HEK293 (cell line): Measurements from ENCODE around the gene MGMT.

Source experiments
- CTCF ChIA-PET: fragments of 350-600 bp; formaldehyde crosslinking; extraction: SDS; loops from one replicate; lab custom pipeline; 2021; ENCODE audit warnings: antibody characterized with exemption; lab: Yijun Ruan, JAX
- POLR2A ChIA-PET: fragments of 300-600 bp; formaldehyde crosslinking; extraction: SDS; loops from one replicate; lab custom pipeline; 2020; ENCODE audit warnings: antibody characterized with exemption, inconsistent platforms; lab: Yijun Ruan, JAX
- H3K27ac ChIP-seq: fragments of 200-500 bp; sonication (Bioruptor generic); 2 replicates; pipeline ENCODE4 v1.5.1; 2014; ENCODE audit warnings: low read depth, low read length, control low read depth, inconsistent platforms; ENCODE audit errors: extremely low read depth
- H3K36me3 ChIP-seq, 2 experiments: fragments of 200-500 bp in 1 of 2; sonication (Bioruptor generic) in 1 of 2; 1 replicate in 1 of 2; 2 replicates in 1 of 2; pipeline ENCODE4 v1.5.1; 2014 to 2017; ENCODE audit warnings: inconsistent platforms in 2 of 2, low read length in 2 of 2; ENCODE audit not compliant: control insufficient read depth in 2 of 2, insufficient read depth in 1 of 2
- H3K4me1 ChIP-seq: fragments of 200-500 bp; sonication (Bioruptor generic); 2 replicates; pipeline ENCODE4 v1.5.1; 2014; ENCODE audit warnings: mild to moderate bottlenecking, low read length, inconsistent platforms; ENCODE audit not compliant: control insufficient read depth, insufficient read depth
- H3K4me3 ChIP-seq: 2 replicates; pipeline ENCODE4 v1.5.1; 2011; ENCODE audit warnings: low read depth, mild to moderate bottlenecking, control low read depth, low read length, moderate library complexity
- H3K9me3 ChIP-seq: fragments of 200-500 bp; sonication (Bioruptor generic); 2 replicates; pipeline ENCODE4 v1.5.1; 2014; ENCODE audit warnings: low read depth, low read length, inconsistent platforms; ENCODE audit not compliant: control insufficient read depth, insufficient read depth
- EGR2 ChIP-seq: fragments of 450-650 bp; formaldehyde crosslinking; IDR thresholded peaks from 2 replicates; pipeline ENCODE4 v1.5.1; 2016; ENCODE audit warnings: low read depth, missing biosample characterization, missing genetic modification characterization
- IKZF3 ChIP-seq: fragments of 450-650 bp; IDR thresholded peaks from 2 replicates; pipeline ENCODE4 v1.5.0; 2018; ENCODE audit warnings: missing biosample characterization, mild to moderate bottlenecking, missing genetic modification characterization, moderate library complexity
- KLF1 ChIP-seq: fragments of 450-650 bp; formaldehyde crosslinking; IDR thresholded peaks from 2 replicates; pipeline ENCODE4 v1.5.1; 2016; ENCODE audit warnings: missing biosample characterization, missing genetic modification characterization
- KLF8 ChIP-seq: fragments of 450-650 bp; formaldehyde crosslinking; IDR thresholded peaks from 2 replicates; pipeline ENCODE4 v1.5.1; 2016; ENCODE audit warnings: missing biosample characterization, missing genetic modification characterization
- MZF1 ChIP-seq: fragments of 450-650 bp; formaldehyde crosslinking; IDR thresholded peaks from 2 replicates; pipeline ENCODE4 v1.5.1; 2017; ENCODE audit warnings: missing biosample characterization, missing genetic modification characterization, borderline replicate concordance
- ZFP37 ChIP-seq: fragments of 450-650 bp; formaldehyde crosslinking; IDR thresholded peaks from 2 replicates; pipeline ENCODE4 v1.5.1; 2016; ENCODE audit warnings: missing biosample characterization, missing genetic modification characterization
- ZNF114 ChIP-seq: fragments of 450-650 bp; formaldehyde crosslinking; IDR thresholded peaks from 2 replicates; pipeline ENCODE4 v1.5.0; 2017; ENCODE audit warnings: missing biosample characterization, missing genetic modification characterization
- ZNF132 ChIP-seq: fragments of 450-650 bp; formaldehyde crosslinking; IDR thresholded peaks from 2 replicates; pipeline ENCODE4 v1.5.1; 2017; ENCODE audit warnings: missing biosample characterization, missing genetic modification characterization, borderline replicate concordance
- ZNF23 ChIP-seq: fragments of 450-650 bp; formaldehyde crosslinking; IDR thresholded peaks from 2 replicates; pipeline ENCODE4 v1.5.1; 2016; ENCODE audit warnings: missing biosample characterization, missing genetic modification characterization, borderline replicate concordance
- ZNF24 ChIP-seq: fragments of 450-650 bp; formaldehyde crosslinking; IDR thresholded peaks from 2 replicates; pipeline ENCODE4 v1.5.1; 2016; ENCODE audit warnings: missing biosample characterization, missing genetic modification characterization
- ZNF366 ChIP-seq: fragments of 450-650 bp; formaldehyde crosslinking; conservative IDR thresholded peaks from 2 replicates; pipeline ENCODE4 v1.5.1; 2016; ENCODE audit warnings: missing biosample characterization, missing genetic modification characterization
- ZNF394 ChIP-seq: fragments of 450-650 bp; formaldehyde crosslinking; IDR thresholded peaks from 2 replicates; pipeline ENCODE4 v1.5.1; 2016; ENCODE audit warnings: missing biosample characterization, missing genetic modification characterization, mild to moderate bottlenecking, moderate library complexity, borderline replicate concordance
- ZNF404 ChIP-seq: fragments of 450-650 bp; formaldehyde crosslinking; IDR thresholded peaks from 2 replicates; pipeline ENCODE4 v1.5.1; 2017; ENCODE audit warnings: missing biosample characterization, missing genetic modification characterization
- ZNF473 ChIP-seq: fragments of 450-650 bp; formaldehyde crosslinking; IDR thresholded peaks from 2 replicates; pipeline ENCODE4 v1.5.1; 2017; ENCODE audit warnings: missing biosample characterization, missing genetic modification characterization
- ZNF548 ChIP-seq: fragments of 450-650 bp; formaldehyde crosslinking; IDR thresholded peaks from 2 replicates; pipeline ENCODE4 v1.5.1; 2016; ENCODE audit warnings: missing biosample characterization, missing genetic modification characterization
- ZNF549 ChIP-seq: fragments of 450-650 bp; IDR thresholded peaks from 2 replicates; pipeline ENCODE4 v1.5.1; 2018; ENCODE audit warnings: missing biosample characterization, missing genetic modification characterization, mild to moderate bottlenecking, inconsistent platforms, moderate library complexity
- ZNF561 ChIP-seq: fragments of 450-650 bp; IDR thresholded peaks from 2 replicates; pipeline ENCODE4 v1.5.1; 2018; ENCODE audit warnings: missing biosample characterization, missing genetic modification characterization, borderline replicate concordance
- ZNF747 ChIP-seq: fragments of 450-650 bp; formaldehyde crosslinking; IDR thresholded peaks from 2 replicates; pipeline ENCODE4 v1.5.1; 2016; ENCODE audit warnings: missing biosample characterization, missing genetic modification characterization
- ZNF776 ChIP-seq: fragments of 450-650 bp; formaldehyde crosslinking; IDR thresholded peaks from 2 replicates; pipeline ENCODE4 v1.5.0; 2017; ENCODE audit warnings: missing biosample characterization, missing genetic modification characterization, borderline replicate concordance
- ZNF792 ChIP-seq: fragments of 450-650 bp; formaldehyde crosslinking; IDR thresholded peaks from 2 replicates; pipeline ENCODE4 v1.5.1; 2016; ENCODE audit warnings: missing biosample characterization, missing genetic modification characterization
- ZNF843 ChIP-seq: fragments of 450-650 bp; formaldehyde crosslinking; IDR thresholded peaks from 2 replicates; pipeline ENCODE4 v1.5.1; 2016; ENCODE audit warnings: missing biosample characterization, missing genetic modification characterization
- ZSCAN23 ChIP-seq: fragments of 450-650 bp; formaldehyde crosslinking; IDR thresholded peaks from 2 replicates; pipeline ENCODE4 v1.5.1; 2016; ENCODE audit warnings: missing biosample characterization, missing genetic modification characterization
- TF ChIP-seq, protein P1 (sequence below): fragments of 450-650 bp; formaldehyde crosslinking; IDR thresholded peaks from 2 replicates; pipeline ENCODE4 v1.5.1; 2016; ENCODE audit warnings: missing biosample characterization, missing genetic modification characterization
- TF ChIP-seq, protein P2 (sequence below): fragments of 450-650 bp; formaldehyde crosslinking; IDR thresholded peaks from 2 replicates; pipeline ENCODE4 v1.5.1; 2017; ENCODE audit warnings: missing biosample characterization, missing genetic modification characterization
- TF ChIP-seq, protein P3 (sequence below): fragments of 450-650 bp; formaldehyde crosslinking; IDR thresholded peaks from 2 replicates; pipeline ENCODE4 v1.5.1; 2016; ENCODE audit warnings: missing biosample characterization, missing genetic modification characterization
- TF ChIP-seq, protein P4 (sequence below): fragments of 450-650 bp; formaldehyde crosslinking; IDR thresholded peaks from 2 replicates; pipeline ENCODE4 v1.5.1; 2016; ENCODE audit warnings: missing biosample characterization, missing genetic modification characterization

Gene MGMT

DNA sequence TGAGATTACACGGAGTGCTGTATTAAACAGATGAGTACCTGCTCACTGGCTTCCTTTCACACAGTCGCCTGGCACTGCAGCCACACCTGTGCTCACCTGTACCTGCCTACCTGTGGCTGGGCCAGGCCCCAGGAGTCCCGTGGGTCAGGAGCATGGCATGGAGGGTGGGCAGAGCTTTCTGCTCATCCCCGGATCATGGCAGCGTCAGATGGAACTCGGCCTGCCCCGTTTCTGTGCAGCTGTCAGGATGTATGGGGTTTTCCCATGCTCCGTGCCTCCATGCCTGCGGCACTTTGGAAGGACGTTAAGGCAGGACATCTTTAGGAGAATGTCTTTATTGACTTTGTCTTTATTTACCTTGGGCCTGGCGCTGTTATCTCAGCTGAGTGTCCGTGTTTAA is 112.2 kb downstream of the MGMT start (continued):
- TF ChIP-seq ZNF394 = no peak
- no peak for TF ChIP-seq ZNF549 (tag by site-specific recombination)
- no peak for TF ChIP-seq KLF8 (tag by site-specific recombination)

DNA sequence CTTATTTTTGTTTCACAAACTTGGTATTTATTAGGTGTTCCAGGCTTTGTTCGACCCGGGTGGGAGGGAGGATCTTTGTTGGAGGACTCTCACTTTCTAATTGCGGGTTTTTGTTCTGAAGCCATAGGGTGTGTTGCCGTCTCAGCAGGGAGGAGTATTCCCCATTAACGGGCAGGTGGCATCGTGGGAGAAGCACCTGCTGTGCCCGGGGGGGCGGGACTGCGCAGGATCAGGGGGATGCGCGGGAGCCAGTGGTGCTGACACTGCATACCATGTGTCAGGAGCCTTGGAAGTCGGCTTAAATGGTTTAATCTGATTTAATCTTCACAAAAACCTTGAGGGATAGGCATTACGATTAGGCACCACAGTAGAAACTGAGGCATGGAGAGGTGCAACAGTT is 113.0 kb downstream of the MGMT start:
- ChIA-PET POLR2A (no interaction called here), CTCF (no interaction called here)
- TF ChIP-seq ZNF776 (tag by site-specific recombination) (no peak), MZF1 (tag by site-specific recombination) (no peak), ZNF132 (no peak), ZNF843 (tag by site-specific recombination) (no peak), ZNF792 (tag by site-specific recombination) (no peak), ZSCAN23 (tag by site-specific recombination) (no peak), IKZF3 (tag by site-specific recombination) (no peak), ZNF747 (tag by site-specific recombination) (no peak), ZNF561 (tag by site-specific recombination) (no peak), EGR2 (tag by site-specific recombination) (no peak), ZFP37 (no peak), ZNF24 (no peak)
- TF ChIP-seq, protein P1, sequence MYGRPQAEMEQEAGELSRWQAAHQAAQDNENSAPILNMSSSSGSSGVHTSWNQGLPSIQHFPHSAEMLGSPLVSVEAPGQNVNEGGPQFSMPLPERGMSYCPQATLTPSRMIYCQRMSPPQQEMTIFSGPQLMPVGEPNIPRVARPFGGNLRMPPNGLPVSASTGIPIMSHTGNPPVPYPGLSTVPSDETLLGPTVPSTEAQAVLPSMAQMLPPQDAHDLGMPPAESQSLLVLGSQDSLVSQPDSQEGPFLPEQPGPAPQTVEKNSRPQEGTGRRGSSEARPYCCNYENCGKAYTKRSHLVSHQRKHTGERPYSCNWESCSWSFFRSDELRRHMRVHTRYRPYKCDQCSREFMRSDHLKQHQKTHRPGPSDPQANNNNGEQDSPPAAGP (tag by site-specific recombination) = no peak
- Histone ChIP-seq H3K4me1 (no peaks in the 10 kb centered on the region), H3K36me3 (no peaks in the 10 kb centered on the region), H3K27ac (no peak overlapping the region), H3K9me3 (no peaks in the 10 kb centered on the region; the same call in 1 of the 2 replicates), H3K4me3 (no peak overlapping the region)

DNA sequence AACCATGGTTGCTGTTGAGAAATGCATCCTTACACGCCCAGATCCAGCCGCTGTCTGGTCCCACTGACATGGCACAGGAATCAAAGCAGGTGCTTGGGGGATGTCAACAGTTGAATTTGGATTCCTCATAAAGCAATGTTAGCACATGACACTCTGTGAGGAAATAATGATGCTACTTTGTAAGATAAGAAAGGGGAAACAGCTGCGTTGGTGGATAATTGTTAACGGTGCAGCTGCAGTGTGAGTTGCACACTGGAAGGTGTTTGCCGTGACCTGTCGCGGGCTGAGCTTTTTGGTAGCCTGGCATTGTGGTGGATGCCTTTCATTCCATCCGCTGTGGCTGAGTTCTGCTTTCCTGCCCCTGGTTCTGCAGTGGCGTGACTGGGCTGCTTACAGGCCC is 113.9 kb downstream of the MGMT start:
- ChIA-PET CTCF (no interaction called here), POLR2A (no interaction called here)
- H3K4me1 ChIP-seq = no peaks in the 10 kb centered on the region
- no peak overlapping the region for H3K27ac ChIP-seq
- H3K9me3 ChIP-seq = no peaks in the 10 kb centered on the region; the same call in 1 of the 2 replicates
- H3K4me3 ChIP-seq = no peak overlapping the region
- no peaks in the 10 kb centered on the region for H3K36me3 ChIP-seq
- no peak for TF ChIP-seq ZNF23
- no peak for TF ChIP-seq ZNF404
- TF ChIP-seq, protein P2, sequence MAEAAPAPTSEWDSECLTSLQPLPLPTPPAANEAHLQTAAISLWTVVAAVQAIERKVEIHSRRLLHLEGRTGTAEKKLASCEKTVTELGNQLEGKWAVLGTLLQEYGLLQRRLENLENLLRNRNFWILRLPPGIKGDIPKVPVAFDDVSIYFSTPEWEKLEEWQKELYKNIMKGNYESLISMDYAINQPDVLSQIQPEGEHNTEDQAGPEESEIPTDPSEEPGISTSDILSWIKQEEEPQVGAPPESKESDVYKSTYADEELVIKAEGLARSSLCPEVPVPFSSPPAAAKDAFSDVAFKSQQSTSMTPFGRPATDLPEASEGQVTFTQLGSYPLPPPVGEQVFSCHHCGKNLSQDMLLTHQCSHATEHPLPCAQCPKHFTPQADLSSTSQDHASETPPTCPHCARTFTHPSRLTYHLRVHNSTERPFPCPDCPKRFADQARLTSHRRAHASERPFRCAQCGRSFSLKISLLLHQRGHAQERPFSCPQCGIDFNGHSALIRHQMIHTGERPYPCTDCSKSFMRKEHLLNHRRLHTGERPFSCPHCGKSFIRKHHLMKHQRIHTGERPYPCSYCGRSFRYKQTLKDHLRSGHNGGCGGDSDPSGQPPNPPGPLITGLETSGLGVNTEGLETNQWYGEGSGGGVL (tag by site-specific recombination) = no peak
- TF ChIP-seq, protein P3, sequence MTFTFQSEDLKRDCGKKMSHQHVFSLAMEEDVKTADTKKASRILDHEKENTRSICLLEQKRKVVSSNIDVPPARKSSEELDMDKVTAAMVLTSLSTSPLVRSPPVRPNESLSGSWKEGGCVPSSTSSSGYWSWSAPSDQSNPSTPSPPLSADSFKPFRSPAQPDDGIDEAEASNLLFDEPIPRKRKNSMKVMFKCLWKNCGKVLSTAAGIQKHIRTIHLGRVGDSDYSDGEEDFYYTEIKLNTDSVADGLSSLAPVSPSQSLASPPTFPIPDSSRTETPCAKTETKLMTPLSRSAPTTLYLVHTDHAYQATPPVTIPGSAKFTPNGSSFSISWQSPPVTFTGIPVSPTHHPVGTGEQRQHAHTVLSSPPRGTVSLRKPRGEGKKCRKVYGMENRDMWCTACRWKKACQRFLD (tag by site-specific recombination) = no peak
- no peak for TF ChIP-seq ZNF114 (tag by site-specific recombination)
- TF ChIP-seq, protein P4, sequence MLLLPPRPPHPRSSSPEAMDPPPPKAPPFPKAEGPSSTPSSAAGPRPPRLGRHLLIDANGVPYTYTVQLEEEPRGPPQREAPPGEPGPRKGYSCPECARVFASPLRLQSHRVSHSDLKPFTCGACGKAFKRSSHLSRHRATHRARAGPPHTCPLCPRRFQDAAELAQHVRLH (tag by site-specific recombination) = no peak
- TF ChIP-seq ZNF473 (tag by site-specific recombination) = no peak
- TF ChIP-seq KLF1 = no peak
- no peak for TF ChIP-seq ZNF132
- TF ChIP-seq ZNF366 = no peak
- no peak for TF ChIP-seq ZNF548 (tag by site-specific recombination)
